GM12878 (cell line): ENCODE data around the gene ANKRD11. TPM values are rescaled to one million over a fixed set of nuclear protein-coding genes. Genes with fewer than 3 reads are reported as not detected.
"Not testable (repeated sequence)": the region's sequence is repeated elsewhere in the genome, so short reads cannot be mapped to it uniquely, and the experiment has no call there.

Experiments
- ATAC-seq: fragments of 200-7000 bp; cut with Tn5 transposase; 3 replicates; pipeline ENCODE4 v1.9.1; 2020; ENCODE audit warnings: mild to moderate bottlenecking, moderate library complexity
- BruUV-seq: library from RNA; stranded (reverse); fragments of 400-500 nt; replicated peaks from 2 replicates; lab custom pipeline; 2021; lab: Mats Ljungman, UMichigan
- CTCF ChIA-PET: fragments of 300-600 bp; sonication (Branson Sonifier 250); formaldehyde crosslinking; extraction: SDS; loops from one replicate; lab custom pipeline; 2021; ENCODE audit warnings: inconsistent platforms; lab: Yijun Ruan, JAX
- POLR2A ChIA-PET: fragments of 350-600 bp; formaldehyde crosslinking; extraction: SDS; loops from one replicate; lab custom pipeline; 2021; ENCODE audit warnings: inconsistent platforms; lab: Charles Lee
- RAD21 ChIA-PET: fragments of 300-600 bp; sonication (Branson Sonifier 250); formaldehyde crosslinking; loops from one replicate; lab custom pipeline; 2023; ENCODE audit warnings: antibody characterized with exemption; ENCODE audit not compliant: unreplicated experiment; lab: Charles Lee
- SMC1A ChIA-PET: fragments of 300-600 bp; sonication (Branson Sonifier 250); formaldehyde crosslinking; loops from one replicate; lab custom pipeline; 2023; ENCODE audit not compliant: unreplicated experiment, uncharacterized antibody; lab: Charles Lee
- DNase-seq: peaks from one replicate; pipeline ENCODE4 v3.0.0-alpha.2; 2011; ENCODE audit warnings: low read depth, low spot score
- FAIRE-seq: peaks from 3 replicates; lab custom pipeline; 2011; peaks lifted over from hg19 to GRCh38; lab: Jason Lieb, UNC
- H2AFZ ChIP-seq: 2 replicates; pipeline ENCODE4 v1.6.0; 2011; ENCODE audit warnings: low read depth, low read length, control low read depth; ENCODE audit not compliant: control insufficient read depth
- H3K27ac ChIP-seq: 2 replicates; pipeline ENCODE4 v1.5.1; 2011; ENCODE audit warnings: control low read depth; ENCODE audit not compliant: control insufficient read depth, insufficient read depth
- H3K27me3 ChIP-seq, 2 experiments: replicated peaks in 1 of 2; 2 replicates each; pipeline versions ENCODE4 v1.6.0 to v1.6.1; 2011; ENCODE audit warnings: low read length in 1 of 2; ENCODE audit not compliant: control insufficient read depth in 2 of 2, insufficient read depth in 2 of 2
- H3K36me3 ChIP-seq, 2 experiments: 2 replicates each; pipeline ENCODE4 v1.5.1; 2011; ENCODE audit warnings: low read length in 1 of 2; ENCODE audit not compliant: control insufficient read depth in 2 of 2, insufficient read depth in 2 of 2
- H3K4me1 ChIP-seq: 2 replicates; pipeline ENCODE4 v1.6.1; 2011; ENCODE audit warnings: mild to moderate bottlenecking, low read length, moderate library complexity, mixed read lengths; ENCODE audit not compliant: control insufficient read depth, insufficient read depth
- H3K4me2 ChIP-seq: 2 replicates; pipeline ENCODE4 v1.6.0; 2011; ENCODE audit warnings: control low read depth; ENCODE audit not compliant: control insufficient read depth, insufficient read depth
- H3K4me3 ChIP-seq: fragments of 200-600 bp; sonication (generic); 2 replicates; pipeline ENCODE4 v1.5.1; 2016
- H3K79me2 ChIP-seq: 2 replicates; pipeline ENCODE4 v1.6.0; 2011; ENCODE audit warnings: low read length; ENCODE audit not compliant: control insufficient read depth, insufficient read depth
- H3K9ac ChIP-seq: 2 replicates; pipeline ENCODE4 v1.8.0; 2011; ENCODE audit warnings: low read length, control low read depth, mixed read lengths; ENCODE audit not compliant: control insufficient read depth, insufficient read depth
- H3K9me3 ChIP-seq: replicated peaks from 3 replicates; pipeline ENCODE4 v1.5.1; 2011; ENCODE audit warnings: mild to moderate bottlenecking, low read length; ENCODE audit not compliant: control insufficient read depth, insufficient read depth
- H4K20me1 ChIP-seq: 2 replicates; pipeline ENCODE4 v1.6.0; 2011; ENCODE audit not compliant: control insufficient read depth, insufficient read depth
- HDAC2 ChIP-seq: fragments of 200-600 bp; sonication (generic); IDR thresholded peaks from 2 replicates; pipeline ENCODE4 v1.6.1; 2017
- JUNB ChIP-seq: IDR thresholded peaks from 2 replicates; pipeline ENCODE4 v1.6.1; 2016; ENCODE audit warnings: antibody characterized with exemption, mild to moderate bottlenecking
- JUND ChIP-seq: IDR thresholded peaks from 2 replicates; pipeline ENCODE4 v1.6.1; 2012; ENCODE audit warnings: low read depth, mild to moderate bottlenecking, low read length, improper control_type of control experiment, moderate library complexity
- KAT2A ChIP-seq: conservative IDR thresholded peaks from 2 replicates; pipeline ENCODE4 v1.6.1; 2011; ENCODE audit warnings: low read depth, low read length; ENCODE audit not compliant: control insufficient read depth
- MYB ChIP-seq: fragments of 150-350 bp; IDR thresholded peaks from 2 replicates; pipeline ENCODE4 v1.6.1; 2014; ENCODE audit warnings: mild to moderate bottlenecking, low read depth, low read length, borderline replicate concordance
- POLR2A ChIP-seq: IDR thresholded peaks from 2 replicates; pipeline ENCODE4 v1.6.1; 2011; ENCODE audit warnings: low read depth, mild to moderate bottlenecking, low read length
- POLR2AphosphoS5 ChIP-seq: IDR thresholded peaks from 2 replicates; pipeline ENCODE4 v1.6.1; 2011; ENCODE audit warnings: mild to moderate bottlenecking, low read length, inconsistent platforms
- SIN3A ChIP-seq: IDR thresholded peaks from 2 replicates; pipeline ENCODE4 v1.6.1; 2012; ENCODE audit warnings: low read depth, low read length, improper control_type of control experiment
- SPI1 ChIP-seq: IDR thresholded peaks from 2 replicates; pipeline ENCODE4 v1.6.1; 2011; ENCODE audit warnings: low read depth, mild to moderate bottlenecking, low read length, moderate library complexity, borderline replicate concordance; ENCODE audit not compliant: insufficient read depth
- ZBED1 ChIP-seq: IDR thresholded peaks from 2 replicates; pipeline ENCODE4 v1.6.1; 2016; ENCODE audit warnings: borderline replicate concordance
- WGBS: methylation state at CpG from one replicate; pipeline ENCODE4 v1.1.6; 2016; ENCODE audit warnings: low lambda C conversion rate; ENCODE audit not compliant: insufficient replicate concordance, insufficient coverage; ENCODE audit errors: missing lambda C conversion rate; 5-methylcytosine and 5-hydroxymethylcytosine counted together
- in situ Hi-C: fragments of 300-500 bp; cut with MboI; formaldehyde crosslinking; loops from 9 replicates; pipeline ENCODE4 v1.14.3; 2018; ENCODE audit warnings: mixed read lengths
- intact Hi-C: fragments of 100-400 bp; cut with micrococcal nuclease; formaldehyde crosslinking; loops from one replicate; pipeline ENCODE4 v1.14.2; 2022; ENCODE audit not compliant: unreplicated experiment
- polyA plus RNA-seq, 11 experiments: library from polyadenylated mRNA; depleted of rRNA in 4 of 11; unstranded in 6 of 11; stranded (reverse) in 5 of 11; fragments of >200 nt; fragmentation: Nextera tagmentation in 4 of 11; fragmentation: Illumina TruSeq in 1 of 11; extraction: Ambion mirVana in 4 of 11; extraction: Trizol in 1 of 11; gene quantifications; 1 replicate in 1 of 11; 2 replicates in 10 of 11; pipeline versions ENCODE4 v1.2.1 to v1.2.3, GENCODE V29; 2011 to 2016; ENCODE audit warnings: inconsistent platforms in 2 of 11, missing spikeins in 2 of 11, low read depth in 1 of 11
- total RNA-seq, 4 experiments: library from RNA; depleted of rRNA in 3 of 4; stranded (reverse); fragments of >200 nt in 3 of 4; fragmentation: Illumina TruSeq in 1 of 4; extraction: Trizol in 1 of 4; gene quantifications; 2 replicates each; pipeline versions ENCODE4 v1.2.1 to v1.2.3, GENCODE V29; 2013 to 2021
- TF ChIP-seq, protein P1 (sequence below): fragments of 450-650 bp; IDR thresholded peaks from 2 replicates; pipeline ENCODE4 v1.6.1; 2017; ENCODE audit warnings: low read depth, mild to moderate bottlenecking, moderate library complexity

ANKRD11 gene
- total and polyA plus RNA-seq, 10 of the 15 experiments (the other 5 are each of a cell fraction or from before 2014, with no cell fraction given): 5.1 to 103 (median 27.4) TPM

DNA sequence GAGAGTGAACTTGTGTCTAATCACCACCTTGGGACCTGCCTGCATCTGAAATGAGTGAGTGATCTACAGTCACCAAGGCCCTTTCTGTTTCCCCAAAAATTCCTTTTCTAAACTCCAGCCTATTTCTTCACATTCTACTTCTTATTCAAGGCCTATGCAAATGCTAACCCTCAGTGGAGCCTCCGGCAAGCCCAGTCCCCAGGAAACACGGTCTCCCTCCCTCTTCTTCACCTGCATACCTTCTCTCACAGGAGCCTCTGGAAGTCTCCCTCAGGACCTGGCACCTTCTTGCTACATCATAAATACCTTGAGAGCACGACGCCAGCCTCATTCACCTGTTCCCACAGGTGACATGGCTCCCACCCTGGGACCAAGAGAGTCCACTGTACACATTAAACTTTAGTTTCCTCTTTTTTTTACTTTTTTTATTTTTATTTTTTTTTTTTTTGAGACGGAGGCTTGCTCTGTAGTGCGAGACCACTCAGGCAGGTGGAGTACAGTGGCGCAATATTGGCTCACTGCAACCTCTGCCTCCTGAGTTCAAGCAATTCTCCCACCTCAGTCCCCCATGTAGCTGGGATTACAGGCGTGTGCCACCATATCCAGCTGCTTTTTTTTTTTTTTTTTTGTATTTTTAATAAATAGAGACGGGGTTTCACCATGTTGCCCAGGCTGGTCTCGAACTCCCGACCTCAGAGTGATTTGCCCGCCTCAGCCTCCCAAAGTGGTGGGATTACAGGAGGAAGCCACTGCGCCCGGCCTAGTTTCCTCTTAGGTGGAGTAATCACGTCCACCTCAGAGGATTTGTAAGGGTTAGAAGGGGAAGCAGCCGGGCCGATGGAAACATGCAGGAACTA, 97.3 kb downstream of the ANKRD11 start:
- in situ Hi-C loops: no loop called here
- FAIRE-seq (no peak), DNase-seq (no peak), ATAC-seq (no peak)
- ChIA-PET SMC1A (no interaction called here), POLR2A (no interaction called here), CTCF (no interaction called here), RAD21 (no interaction called here)
- H3K9ac ChIP-seq: no peak overlapping the region
- peaks cover 14 to 18% of the 10 kb centered on the region in 2 experiments for H3K36me3 ChIP-seq
- H3K9me3 ChIP-seq: no peaks in the 10 kb centered on the region
- H3K4me1 ChIP-seq: no peaks in the 10 kb centered on the region; the same call in 1 of the 2 replicates
- no peak overlapping the region for H3K4me2 ChIP-seq
- no peaks in the 10 kb centered on the region for H3K27me3 ChIP-seq
- H3K4me3 ChIP-seq: no peak overlapping the region
- TF ChIP-seq SIN3A: no peak
- TF ChIP-seq JUNB: no peak
- TF ChIP-seq POLR2AphosphoS5: no peak
- TF ChIP-seq, protein P1, sequence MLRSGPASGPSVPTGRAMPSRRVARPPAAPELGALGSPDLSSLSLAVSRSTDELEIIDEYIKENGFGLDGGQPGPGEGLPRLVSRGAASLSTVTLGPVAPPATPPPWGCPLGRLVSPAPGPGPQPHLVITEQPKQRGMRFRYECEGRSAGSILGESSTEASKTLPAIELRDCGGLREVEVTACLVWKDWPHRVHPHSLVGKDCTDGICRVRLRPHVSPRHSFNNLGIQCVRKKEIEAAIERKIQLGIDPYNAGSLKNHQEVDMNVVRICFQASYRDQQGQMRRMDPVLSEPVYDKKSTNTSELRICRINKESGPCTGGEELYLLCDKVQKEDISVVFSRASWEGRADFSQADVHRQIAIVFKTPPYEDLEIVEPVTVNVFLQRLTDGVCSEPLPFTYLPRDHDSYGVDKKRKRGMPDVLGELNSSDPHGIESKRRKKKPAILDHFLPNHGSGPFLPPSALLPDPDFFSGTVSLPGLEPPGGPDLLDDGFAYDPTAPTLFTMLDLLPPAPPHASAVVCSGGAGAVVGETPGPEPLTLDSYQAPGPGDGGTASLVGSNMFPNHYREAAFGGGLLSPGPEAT: no peak
- TF ChIP-seq KAT2A: no peak
- no peak for TF ChIP-seq JUND
- TF ChIP-seq POLR2A: no peak
- TF ChIP-seq ZBED1: no peak
- TF ChIP-seq SPI1: no peak
- TF ChIP-seq MYB: no peak
- TF ChIP-seq HDAC2: no peak
- intact Hi-C loops: no loop called here
- no peak overlapping the region for H2AFZ ChIP-seq
- H4K20me1 ChIP-seq: peaks cover 24% of the 10 kb centered on the region
- WGBS: 88% methylated on average over 16 of the region's 17 CpGs
- peaks cover 81% of the 10 kb centered on the region for H3K79me2 ChIP-seq
- H3K27ac ChIP-seq: no peak overlapping the region
- TSS peak; percentile 32 for BruUV-seq

DNA sequence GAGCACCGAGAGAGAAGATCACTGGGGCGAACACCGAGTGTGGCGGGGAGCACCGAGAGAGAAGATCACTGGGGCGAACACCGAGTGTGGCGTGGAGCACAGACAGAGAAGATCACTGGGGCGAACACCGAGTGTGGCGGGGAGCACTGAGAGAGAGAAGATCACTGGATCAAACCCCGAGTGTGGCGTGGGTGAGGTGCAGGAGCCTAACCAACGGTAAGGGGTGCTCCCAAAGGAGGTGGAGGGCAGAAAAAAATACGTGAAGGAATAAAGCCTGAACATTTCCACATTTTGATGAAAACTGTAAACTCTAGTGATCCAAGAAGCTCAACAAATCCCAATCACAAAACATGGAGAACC, 100.2 kb downstream of the ANKRD11 start:
- intact Hi-C loops, BruUV-seq, H3K4me1 ChIP-seq: not testable (repeated sequence)

More for the DNA sequence above, 100.2 kb downstream of the ANKRD11 start:
- ATAC-seq, H2AFZ ChIP-seq, H3K9ac ChIP-seq, in situ Hi-C loops, H3K27me3 ChIP-seq, POLR2A ChIA-PET, DNase-seq, SMC1A ChIA-PET, FAIRE-seq, H3K9me3 ChIP-seq, H3K27ac ChIP-seq, H3K4me3 ChIP-seq, H3K4me2 ChIP-seq: not testable (repeated sequence)
- ChIA-PET CTCF (interaction anchor here (1.0 kb wide), 1 partner anchor 101 kb away, joined by 3 read pairs; no protein-coding TSS in a partner anchor), RAD21 (interaction anchor here (0.5 kb wide), 1 partner anchor 596 kb away, joined by 3 read pairs; no protein-coding TSS in a partner anchor)
- H4K20me1 ChIP-seq: peaks cover 11% of the 10 kb centered on the region
- WGBS: 97% methylated on average over 11 of the region's 15 CpGs
- peaks cover 80% of the 10 kb centered on the region for H3K79me2 ChIP-seq
- peaks cover 7 to 18% of the 10 kb centered on the region in 2 experiments for H3K36me3 ChIP-seq
